Psoas muscle (tissue), 8 donors: Measurements from ENCODE around the gene HRH3. TPM values are rescaled to one million over a fixed set of nuclear protein-coding genes. Genes with fewer than 3 reads are reported as not detected.

ENCODE experiments used
- ATAC-seq, 4 donors: fragments of 200-7000 bp; cut with Tn5 transposase; one replicate each; pipeline ENCODE4 v1.9.1; 2020; ENCODE audit warnings: moderate library complexity in 3 of 4, mild to moderate bottlenecking in 2 of 4
- DNase-seq, 2 donors: peaks; one replicate each; pipeline ENCODE4 v3.0.0-alpha.2; 2020
- H3K27ac ChIP-seq: fragments of 200-600 bp; one replicate; pipeline ENCODE4 v1.8.0; 2022
- H3K27me3 ChIP-seq, 3 donors: fragments of 200-600 bp in 1 of 3; one replicate each; pipeline versions ENCODE4 v1.6.1 to v1.8.0; 2013 to 2022; ENCODE audit warnings: low read length in 2 of 3, mild to moderate bottlenecking in 2 of 3, moderate library complexity in 1 of 3; ENCODE audit not compliant: insufficient read depth in 3 of 3
- H3K36me3 ChIP-seq, 2 donors: fragments of 200-600 bp in 1 of 2; one replicate each; pipeline versions ENCODE4 v1.6.1 to v1.8.0; 2013 to 2022; ENCODE audit warnings: low read depth in 1 of 2, mild to moderate bottlenecking in 1 of 2, moderate library complexity in 1 of 2; ENCODE audit not compliant: insufficient read depth in 1 of 2
- H3K4me1 ChIP-seq: fragments of 200-600 bp; one replicate; pipeline ENCODE4 v1.8.0; 2022
- H3K4me3 ChIP-seq: fragments of 200-600 bp; one replicate; pipeline ENCODE4 v1.8.0; 2022; ENCODE audit warnings: mild to moderate bottlenecking
- H3K9me3 ChIP-seq: fragments of 200-600 bp; one replicate; pipeline ENCODE4 v1.8.0; 2022
- WGBS, 3 donors: extraction: QIAGEN DNeasy Blood & Tissue Kit; methylation state at CpG; one replicate each; pipeline versions ENCODE4 v1.1.6 to v1.1.7; 2013; 5-methylcytosine and 5-hydroxymethylcytosine counted together
- intact Hi-C, 2 donors: fragments of 100-400 bp; cut with DNase I; formaldehyde crosslinking; loops; one replicate each; pipeline versions ENCODE4 v1.11.0 to v1.14.2; 2022
- polyA plus RNA-seq, 3 donors: library from polyadenylated mRNA; stranded (reverse); fragments of 200-250 nt; gene quantifications; one replicate each; pipeline ENCODE4 v1.2.3, GENCODE V29; 2013
- total RNA-seq, 4 donors: library from RNA; stranded (reverse); fragmentation: NEBNext Ultra II Directional in 2 of 4; extraction: Animal tissue kit (Norgen Biotek cat#: 25700) in 2 of 4; gene quantifications; one replicate each; pipeline versions ENCODE4 v1.2.1 to v1.2.4, GENCODE V29; 2021 to 2023
- TF ChIP-seq, protein P1 (sequence below): fragments of 200-600 bp; IDR thresholded peaks from one replicate; pipeline ENCODE4 v1.8.0; 2022; ENCODE audit warnings: antibody characterized with exemption
- donor health status: healthy with polysubstance abuse.
- donor health status: DM: no; HTN: no; CAD: no; lungs with moderate emphysema.
- donor health status: Bipolar disorder and iron deficiency.
- donor health status: healthy.
- donor health status: DM: yes; HTN: yes; CAD: no.
- donor health status: DM: no; HTN: no; CAD: no.
- donor health status: DM: no; HTN: no; CAD: no.
- donor health status: DM: yes; HTN: yes; CAD: no.

The HRH3 gene
- total and polyA plus RNA-seq, 7 donors = 0.03 TPM; not detected in 6

DNA sequence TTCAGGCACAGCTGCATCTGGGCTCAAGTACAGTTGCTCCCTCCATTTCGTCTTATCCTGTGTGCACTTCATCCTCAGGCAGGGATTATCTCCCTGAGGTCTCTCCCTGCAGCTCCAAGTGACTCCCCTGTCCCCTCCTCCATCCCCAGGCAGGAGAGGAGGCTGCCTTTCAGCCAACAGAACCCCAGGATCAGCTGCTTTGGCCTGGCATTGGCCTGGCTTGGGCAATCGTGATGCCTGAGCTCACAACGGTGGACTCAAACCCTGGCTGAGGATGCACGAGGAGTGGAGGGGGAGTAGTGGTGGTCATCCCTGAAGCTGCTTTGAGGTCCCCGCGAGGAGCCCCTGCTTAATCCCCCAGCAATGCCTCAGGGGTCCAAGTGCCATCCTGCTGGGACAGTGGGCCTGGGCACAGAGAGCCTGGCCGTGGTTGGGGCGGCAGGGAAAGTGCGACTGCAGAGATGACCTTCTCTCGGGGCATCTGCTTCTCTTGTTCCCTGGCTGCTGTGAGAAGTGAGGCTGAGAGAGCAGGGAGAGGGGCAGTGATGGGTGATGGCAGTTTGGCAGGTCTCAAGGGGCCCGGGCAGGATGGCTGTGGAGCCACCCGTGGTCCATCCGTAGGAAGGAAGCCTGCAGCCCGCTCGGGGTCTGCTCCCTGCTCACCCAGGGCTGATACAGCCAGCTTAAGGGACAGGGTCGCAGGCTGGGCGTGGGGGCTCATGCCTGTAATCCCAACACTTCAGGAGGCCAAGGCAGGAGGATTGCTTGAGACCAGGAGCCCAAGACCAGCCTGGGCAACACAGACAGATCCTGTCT, 6.0 kb upstream of the HRH3 start:
- intact Hi-C loops = no loop called here
- no peak overlapping the region for H3K4me3 ChIP-seq
- ATAC-seq (no peak), DNase-seq (no peak)
- TF ChIP-seq, protein P1, sequence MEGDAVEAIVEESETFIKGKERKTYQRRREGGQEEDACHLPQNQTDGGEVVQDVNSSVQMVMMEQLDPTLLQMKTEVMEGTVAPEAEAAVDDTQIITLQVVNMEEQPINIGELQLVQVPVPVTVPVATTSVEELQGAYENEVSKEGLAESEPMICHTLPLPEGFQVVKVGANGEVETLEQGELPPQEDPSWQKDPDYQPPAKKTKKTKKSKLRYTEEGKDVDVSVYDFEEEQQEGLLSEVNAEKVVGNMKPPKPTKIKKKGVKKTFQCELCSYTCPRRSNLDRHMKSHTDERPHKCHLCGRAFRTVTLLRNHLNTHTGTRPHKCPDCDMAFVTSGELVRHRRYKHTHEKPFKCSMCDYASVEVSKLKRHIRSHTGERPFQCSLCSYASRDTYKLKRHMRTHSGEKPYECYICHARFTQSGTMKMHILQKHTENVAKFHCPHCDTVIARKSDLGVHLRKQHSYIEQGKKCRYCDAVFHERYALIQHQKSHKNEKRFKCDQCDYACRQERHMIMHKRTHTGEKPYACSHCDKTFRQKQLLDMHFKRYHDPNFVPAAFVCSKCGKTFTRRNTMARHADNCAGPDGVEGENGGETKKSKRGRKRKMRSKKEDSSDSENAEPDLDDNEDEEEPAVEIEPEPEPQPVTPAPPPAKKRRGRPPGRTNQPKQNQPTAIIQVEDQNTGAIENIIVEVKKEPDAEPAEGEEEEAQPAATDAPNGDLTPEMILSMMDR = no peak
- 74 to 75% (median 75%) methylated on average over 16 to 17 of the region's 17 CpGs for WGBS, 3 donors
- H3K27me3 ChIP-seq = peaks cover 0 to 35% (median 13%) of the 10 kb centered on the region in 3 donors
- H3K27ac ChIP-seq = no peak overlapping the region
- H3K36me3 ChIP-seq = no peaks in the 10 kb centered on the region
- H3K9me3 ChIP-seq = no peaks in the 10 kb centered on the region
- no peaks in the 10 kb centered on the region for H3K4me1 ChIP-seq

DNA sequence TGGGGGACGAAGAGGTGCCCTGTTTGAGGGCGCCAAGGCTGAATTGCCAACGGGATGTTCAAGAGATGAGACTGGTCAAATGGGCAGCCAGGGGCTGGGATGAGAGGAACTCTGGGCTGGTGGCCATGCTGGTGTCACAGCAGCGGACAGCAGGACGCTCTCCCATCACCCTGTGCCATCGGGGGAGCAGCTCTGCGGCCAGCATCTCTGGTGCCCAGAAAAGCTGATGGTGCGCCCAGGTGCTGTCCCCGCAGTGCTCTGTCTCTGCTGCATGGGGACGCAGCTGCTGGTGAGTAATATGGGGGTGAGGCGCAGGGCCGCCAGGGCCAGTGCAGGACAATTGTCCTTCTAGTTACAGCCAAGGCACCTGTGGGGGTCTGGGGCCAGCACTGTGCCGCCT, 4.9 kb upstream of the HRH3 start:
- H3K27me3 ChIP-seq = peaks cover 0 to 43% (median 13%) of the 10 kb centered on the region in 3 donors
- 80 to 88% (median 82%) methylated on average over 13 of the region's 13 CpGs for WGBS, 3 donors

DNA sequence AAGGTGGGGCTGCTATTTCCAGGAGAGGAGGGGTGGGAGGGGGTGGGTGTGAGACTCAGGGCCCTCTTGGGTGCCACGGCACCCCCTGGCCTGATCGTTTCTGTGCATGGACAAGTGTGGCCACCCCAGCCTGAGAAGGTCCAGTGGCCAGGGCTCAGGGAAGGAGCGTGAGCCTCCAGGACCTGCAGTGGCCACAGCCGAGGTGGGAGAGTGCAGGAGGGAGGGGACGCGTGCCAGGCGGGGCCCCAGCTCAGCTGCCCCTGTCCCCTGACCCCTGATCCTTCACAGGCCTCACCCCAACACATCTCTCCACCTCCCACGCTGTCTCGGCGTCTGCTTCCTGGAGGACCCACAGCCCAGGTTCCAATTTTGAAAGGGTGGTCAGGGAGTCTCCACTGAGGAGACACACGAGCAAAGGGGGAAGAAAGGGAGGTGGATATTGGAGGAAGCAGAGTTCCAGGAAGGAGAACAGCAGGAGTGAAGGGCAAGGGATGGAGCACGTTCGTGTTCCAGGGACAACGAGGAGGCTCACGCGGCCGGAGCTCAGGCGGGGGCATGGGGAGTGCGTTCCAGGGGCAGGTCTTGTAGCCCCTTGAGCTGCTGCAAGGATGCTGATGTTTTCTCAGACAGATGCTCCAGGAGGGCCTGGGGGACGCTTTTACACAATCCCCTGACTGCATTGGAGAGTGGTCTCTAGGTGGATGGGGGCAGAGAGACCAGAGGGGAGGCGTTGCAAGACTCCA, 4.2 kb upstream of the HRH3 start:
- DNase-seq = no peak
- TF ChIP-seq, protein P1 = no peak
- Histone ChIP-seq H3K4me3 (no peak overlapping the region), H3K36me3 (no peaks in the 10 kb centered on the region), H3K27me3 (peaks cover 0 to 47% (median 13%) of the 10 kb centered on the region in 3 donors), H3K9me3 (no peaks in the 10 kb centered on the region), H3K4me1 (peaks cover 9% of the 10 kb centered on the region), H3K27ac (no peak overlapping the region)
- 55 to 61% (median 60%) methylated on average over 20 to 21 of the region's 21 CpGs for WGBS, 3 donors
- ATAC-seq = no peak
- intact Hi-C loops = no loop called here

More for the DNA sequence above, 4.9 kb upstream of the HRH3 start:
- ATAC-seq (no peak), DNase-seq (no peak)
- H3K27ac ChIP-seq = no peak overlapping the region
- TF ChIP-seq, protein P1 = no peak
- intact Hi-C loops = no loop called here
- no peaks in the 10 kb centered on the region for H3K9me3 ChIP-seq
- no peak overlapping the region for H3K4me3 ChIP-seq
- H3K36me3 ChIP-seq = no peaks in the 10 kb centered on the region
- peaks cover 6% of the 10 kb centered on the region for H3K4me1 ChIP-seq

DNA sequence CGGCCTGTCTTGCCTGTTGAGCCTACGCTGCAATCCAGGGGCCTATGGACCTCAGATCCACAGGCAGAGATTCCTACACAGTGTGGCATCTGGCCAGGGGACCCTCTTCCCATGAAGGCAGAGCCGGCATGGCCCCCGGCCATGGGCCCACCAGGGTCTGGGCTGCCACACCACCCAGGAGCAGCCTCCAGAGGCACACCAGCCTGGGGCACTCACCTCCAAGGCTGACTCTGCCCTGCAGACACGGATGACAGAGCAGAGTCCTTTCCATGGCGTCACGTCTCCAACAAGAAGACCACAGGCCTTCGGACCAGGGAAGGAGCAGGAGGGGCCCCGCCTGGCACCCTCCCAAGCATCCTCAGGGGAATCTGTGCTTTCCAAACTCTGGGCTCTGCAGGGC, 3.5 kb upstream of the HRH3 start:
- intact Hi-C loops = no loop called here
- Histone ChIP-seq H3K36me3 (no peaks in the 10 kb centered on the region), H3K4me3 (no peak overlapping the region), H3K4me1 (peaks cover 9% of the 10 kb centered on the region), H3K9me3 (no peaks in the 10 kb centered on the region), H3K27ac (no peak overlapping the region), H3K27me3 (peaks cover 0 to 52% (median 13%) of the 10 kb centered on the region in 3 donors)
- TF ChIP-seq, protein P1 = no peak
- ATAC-seq (no peak), DNase-seq (no peak)
- WGBS, 3 donors = 75 to 80% (median 76%) methylated on average over 8 to 9 of the region's 9 CpGs
